ENCODE measurements around the gene ATP5F1E.
"Not testable (repeated sequence)": the region's sequence is repeated elsewhere in the genome, so short reads cannot be mapped to it uniquely, and the experiment has no call there.

DNA sequence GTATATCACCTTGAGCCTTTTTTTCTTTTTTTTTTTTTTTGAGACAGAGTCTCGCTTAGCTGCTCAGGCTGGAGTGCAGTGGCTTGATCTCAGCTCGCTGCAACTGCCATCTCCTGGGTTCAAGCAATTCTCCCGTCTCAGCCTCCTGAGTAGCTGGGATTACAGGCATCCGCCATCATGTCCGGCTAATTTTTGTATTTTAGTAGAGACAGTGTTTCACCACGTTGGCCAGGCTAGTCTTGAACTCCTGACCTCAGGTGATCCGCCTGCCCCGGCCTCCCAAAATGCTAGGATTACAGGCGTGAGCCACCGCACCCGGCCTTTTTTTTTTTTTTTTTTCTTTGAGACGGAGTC, 49.0 kb downstream of the ATP5F1E start:
- TF ChIP-seq, protein P1, sequence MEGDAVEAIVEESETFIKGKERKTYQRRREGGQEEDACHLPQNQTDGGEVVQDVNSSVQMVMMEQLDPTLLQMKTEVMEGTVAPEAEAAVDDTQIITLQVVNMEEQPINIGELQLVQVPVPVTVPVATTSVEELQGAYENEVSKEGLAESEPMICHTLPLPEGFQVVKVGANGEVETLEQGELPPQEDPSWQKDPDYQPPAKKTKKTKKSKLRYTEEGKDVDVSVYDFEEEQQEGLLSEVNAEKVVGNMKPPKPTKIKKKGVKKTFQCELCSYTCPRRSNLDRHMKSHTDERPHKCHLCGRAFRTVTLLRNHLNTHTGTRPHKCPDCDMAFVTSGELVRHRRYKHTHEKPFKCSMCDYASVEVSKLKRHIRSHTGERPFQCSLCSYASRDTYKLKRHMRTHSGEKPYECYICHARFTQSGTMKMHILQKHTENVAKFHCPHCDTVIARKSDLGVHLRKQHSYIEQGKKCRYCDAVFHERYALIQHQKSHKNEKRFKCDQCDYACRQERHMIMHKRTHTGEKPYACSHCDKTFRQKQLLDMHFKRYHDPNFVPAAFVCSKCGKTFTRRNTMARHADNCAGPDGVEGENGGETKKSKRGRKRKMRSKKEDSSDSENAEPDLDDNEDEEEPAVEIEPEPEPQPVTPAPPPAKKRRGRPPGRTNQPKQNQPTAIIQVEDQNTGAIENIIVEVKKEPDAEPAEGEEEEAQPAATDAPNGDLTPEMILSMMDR (conservative IDR thresholded peaks at IDR 0.05), result not testable (repeated sequence)
- TF ChIP-seq EZH2 (IDR thresholded peaks at IDR 0.05; ENCODE audit: low read depth), result not testable (repeated sequence)

Data from PC-9 (cell line).